ENCODE measurements around the gene EDN2.

Gene EDN2

GRCh38 chr1:41479000-41479807 lies 5.3 kb downstream of the EDN2 start:
- no peak for TF ChIP-seq Cebpa-rat (IDR thresholded peaks at IDR 0.05)
- Histone ChIP-seq H3K27ac (no peak overlapping the region), H3K9me3 (replicated peaks in 1 of 11) (no peaks in the 10 kb centered on the region), H3K4me1 (peaks cover 5 to 51% (median 37%) of the 10 kb centered on the region in 10 experiments; a peak in 18 of 20 replicates), H3K4me2 (peak overlapping the region in 4 of 11 experiments; percentile 6 to 32 (median 14); a peak in 2 of 22 replicates), H3K9ac (no peak overlapping the region), H3K4me3 (no peak overlapping the region), H4K20me1 (0 out of 22 replicates have a peak, but pooled peaks cover 0 to 10% (median 0%) of the 10 kb centered on the region in 11 experiments), H3K27me3 (no peaks in the 10 kb centered on the region), H3K36me3 (no peaks in the 10 kb centered on the region)

GRCh38 chr1:41478118-41478748 lies 6.2 kb downstream of the EDN2 start:
- Histone ChIP-seq H3K9ac (no peak overlapping the region), H4K20me1 (peaks cover 0 to 10% (median 0%) of the 10 kb centered on the region in 11 experiments; a peak in 1 of 22 replicates), H3K4me3 (no peak overlapping the region), H3K27ac (no peak overlapping the region), H3K4me1 (peaks cover 5 to 43% (median 31%) of the 10 kb centered on the region in 10 experiments; a peak in 18 of 20 replicates), H3K4me2 (peak overlapping the region in 1 of 11 experiments; percentile 18; a peak in 1 of 22 replicates), H3K36me3 (no peaks in the 10 kb centered on the region), H3K9me3 (replicated peaks in 1 of 11) (no peaks in the 10 kb centered on the region), H3K27me3 (no peaks in the 10 kb centered on the region)
- no peak for TF ChIP-seq Cebpa-rat (IDR thresholded peaks at IDR 0.05)

GRCh38 chr1:41476807-41477361 lies 7.6 kb downstream of the EDN2 start:
- H3K4me3 ChIP-seq: no peak overlapping the region
- no peaks in the 10 kb centered on the region for H3K27me3 ChIP-seq
- H3K27ac ChIP-seq: no peak overlapping the region
- no peaks in the 10 kb centered on the region for H3K9me3 ChIP-seq (replicated peaks in 1 of 11)
- peak overlapping the region in 10 of 11 experiments; percentile 3 to 58 (median 52); a peak in 17 of 22 replicates for H3K4me2 ChIP-seq
- H3K4me1 ChIP-seq: peaks cover 4 to 30% (median 18%) of the 10 kb centered on the region in 10 experiments; a peak in 17 of 20 replicates
- H3K9ac ChIP-seq: 0 out of 22 replicates have a peak overlapping the region, but pooled peaks of 3 of the 11 experiments have one; percentile 6 to 8 (median 7)
- H4K20me1 ChIP-seq: peaks cover 0 to 10% (median 0%) of the 10 kb centered on the region in 11 experiments; a peak in 1 of 22 replicates
- no peak for TF ChIP-seq Cebpa-rat (IDR thresholded peaks at IDR 0.05)
- H3K36me3 ChIP-seq: no peaks in the 10 kb centered on the region

GRCh38 chr1:41475859-41476567 lies 8.5 kb downstream of the EDN2 start:
- Histone ChIP-seq H3K9ac (no peak overlapping the region), H3K4me1 (peaks cover 4 to 24% (median 15%) of the 10 kb centered on the region in 10 experiments; a peak in 17 of 20 replicates), H4K20me1 (peaks cover 0 to 10% (median 0%) of the 10 kb centered on the region in 11 experiments; a peak in 1 of 22 replicates), H3K4me3 (no peak overlapping the region), H3K9me3 (replicated peaks in 1 of 11) (no peaks in the 10 kb centered on the region), H3K27ac (no peak overlapping the region), H3K4me2 (peak overlapping the region in 3 of 11 experiments; percentile 32 to 58 (median 57); a peak in 4 of 22 replicates), H3K36me3 (no peaks in the 10 kb centered on the region), H3K27me3 (no peaks in the 10 kb centered on the region)
- no peak for TF ChIP-seq Cebpa-rat (IDR thresholded peaks at IDR 0.05)

- no peaks in the 10 kb centered on the region for H3K36me3 ChIP-seq
- H3K4me2 ChIP-seq: no peak overlapping the region
- peaks cover 4 to 27% (median 17%) of the 10 kb centered on the region in 10 experiments; a peak in 17 of 20 replicates for H3K4me1 ChIP-seq
- no peak for TF ChIP-seq Cebpa-rat (IDR thresholded peaks at IDR 0.05)
- 0 out of 22 replicates have a peak overlapping the region, but pooled peaks of 1 of the 11 experiments have one; percentile 6 for H3K9ac ChIP-seq
- no peaks in the 10 kb centered on the region for H3K9me3 ChIP-seq (replicated peaks in 1 of 11)
- no peaks in the 10 kb centered on the region for H3K27me3 ChIP-seq
- no peak overlapping the region for H3K27ac ChIP-seq
- H4K20me1 ChIP-seq: peaks cover 0 to 10% (median 0%) of the 10 kb centered on the region in 11 experiments; a peak in 1 of 22 replicates
- no peak overlapping the region for H3K4me3 ChIP-seq
These were observed 9.1 kb downstream of the EDN2 start for GRCh38 chr1:41475346-41475745.

- no peaks in the 10 kb centered on the region for H3K27me3 ChIP-seq
- H3K9me3 ChIP-seq (replicated peaks in 1 of 11): no peaks in the 10 kb centered on the region
- H3K4me2 ChIP-seq: no peak overlapping the region
- no peaks in the 10 kb centered on the region for H3K36me3 ChIP-seq
- H3K4me1 ChIP-seq: peaks cover 4 to 34% (median 23%) of the 10 kb centered on the region in 10 experiments; a peak in 17 of 20 replicates
- TF ChIP-seq Cebpa-rat (IDR thresholded peaks at IDR 0.05): no peak
- peaks cover 0 to 14% (median 0%) of the 10 kb centered on the region in 11 experiments; a peak in 1 of 22 replicates for H4K20me1 ChIP-seq
- no peak overlapping the region for H3K27ac ChIP-seq
- H3K4me3 ChIP-seq: no peak overlapping the region
- H3K9ac ChIP-seq: 0 out of 22 replicates have a peak overlapping the region, but pooled peaks of 1 of the 11 experiments have one; percentile 6
These were observed 9.8 kb downstream of the EDN2 start for GRCh38 chr1:41474490-41475271.

GRCh38 chr1:41473738-41474362 lies 10.6 kb downstream of the EDN2 start:
- Histone ChIP-seq H3K27ac (no peak overlapping the region), H3K4me3 (no peak overlapping the region), H3K36me3 (no peaks in the 10 kb centered on the region), H3K9me3 (replicated peaks in 1 of 11) (no peaks in the 10 kb centered on the region), H3K9ac (no peak overlapping the region), H3K4me2 (no peak overlapping the region), H4K20me1 (peaks cover 0 to 14% (median 0%) of the 10 kb centered on the region in 11 experiments; a peak in 1 of 22 replicates), H3K4me1 (peaks cover 4 to 39% (median 28%) of the 10 kb centered on the region in 10 experiments; a peak in 17 of 20 replicates), H3K27me3 (no peaks in the 10 kb centered on the region)
- TF ChIP-seq Cebpa-rat (IDR thresholded peaks at IDR 0.05): no peak

All from BLaER1 treated with 17β-estradiol and CSF1 and Interleukin-3, amounts not matched to agents 10 nM and 100 nM (cell line).